IMR-90 (cell line): ENCODE measurements around the gene CD38. TPM values are rescaled to one million over a fixed set of nuclear protein-coding genes. Genes with fewer than 3 reads are reported as not detected.

Experiments used
- ATAC-seq: fragments of 200-7000 bp; cut with Tn5 transposase; 2 replicates; pipeline ENCODE4 v1.9.1; 2020; ENCODE audit warnings: low read depth, mild to moderate bottlenecking, moderate library complexity
- BruUV-seq: library from RNA; stranded (reverse); fragments of 400-500 nt; replicated peaks from 2 replicates; lab custom pipeline; 2021; lab: Mats Ljungman, UMichigan
- CTCF ChIA-PET: fragments of 300-600 bp; formaldehyde crosslinking; extraction: SDS; loops from one replicate; lab custom pipeline; 2021; ENCODE audit warnings: antibody characterized with exemption; lab: Yijun Ruan, JAX
- POLR2A ChIA-PET: fragments of 300-600 bp; sonication (Branson Sonifier 250); formaldehyde crosslinking; loops from one replicate; lab custom pipeline; 2022; ENCODE audit warnings: antibody characterized with exemption; ENCODE audit not compliant: unreplicated experiment; lab: Charles Lee
- DNase-seq: peaks from one replicate; pipeline ENCODE4 v3.0.0; 2013
- H2AFZ ChIP-seq: replicated peaks from 2 replicates; pipeline ENCODE3; 2013; ENCODE audit warnings: low read length, mild to moderate bottlenecking; ENCODE audit not compliant: poor library complexity
- H2AK5ac ChIP-seq: 2 replicates; pipeline ENCODE4 v1.6.1; 2013; ENCODE audit warnings: low read depth, low read length, inconsistent platforms
- H2AK9ac ChIP-seq: replicated peaks from 2 replicates; pipeline ENCODE3; 2013; ENCODE audit warnings: mild to moderate bottlenecking, low read depth, low read length, moderate library complexity; ENCODE audit not compliant: poor library complexity
- H2BK120ac ChIP-seq: 2 replicates; pipeline ENCODE4 v1.6.1; 2013; ENCODE audit warnings: low read depth, low read length, inconsistent platforms
- H2BK15ac ChIP-seq: 3 replicates; pipeline ENCODE4 v1.6.1; 2013; ENCODE audit warnings: low read depth, low read length, inconsistent platforms
- H2BK20ac ChIP-seq: 2 replicates; pipeline ENCODE4 v1.6.1; 2013; ENCODE audit warnings: low read depth, mild to moderate bottlenecking, inconsistent platforms, low read length, moderate library complexity
- H2BK5ac ChIP-seq: 2 replicates; pipeline ENCODE4 v1.6.1; 2013; ENCODE audit warnings: mild to moderate bottlenecking, low read depth, low read length, inconsistent platforms; ENCODE audit not compliant: poor library complexity, severe bottlenecking
- H3K14ac ChIP-seq: replicated peaks from 2 replicates; pipeline ENCODE4 v1.6.1; 2013; ENCODE audit warnings: low read depth, low read length, inconsistent platforms
- H3K18ac ChIP-seq: 2 replicates; pipeline ENCODE4 v1.6.1; 2013; ENCODE audit warnings: low read depth, low read length, control low read depth
- H3K23ac ChIP-seq: 2 replicates; pipeline ENCODE4 v1.6.1; 2013; ENCODE audit warnings: low read depth, low read length, inconsistent platforms
- H3K27ac ChIP-seq: 2 replicates; pipeline ENCODE4 v1.5.1; 2013; ENCODE audit warnings: mild to moderate bottlenecking, control low read depth, low read length; ENCODE audit not compliant: insufficient read depth
- H3K27me3 ChIP-seq: 2 replicates; pipeline ENCODE4 v1.6.1; 2013; ENCODE audit warnings: low read length; ENCODE audit not compliant: control insufficient read depth, insufficient read depth
- H3K36me3 ChIP-seq: 2 replicates; pipeline ENCODE4 v1.6.1; 2013; ENCODE audit warnings: low read length, mixed read lengths; ENCODE audit not compliant: control insufficient read depth, insufficient read depth
- H3K4ac ChIP-seq: 2 replicates; pipeline ENCODE4 v1.6.1; 2013; ENCODE audit warnings: low read depth, low read length, inconsistent platforms
- H3K4me1 ChIP-seq: 2 replicates; pipeline ENCODE4 v1.6.1; 2013; ENCODE audit warnings: low read length, mixed read lengths; ENCODE audit not compliant: control insufficient read depth, insufficient read depth
- H3K4me2 ChIP-seq: 2 replicates; pipeline ENCODE4 v1.6.1; 2013; ENCODE audit warnings: low read depth, mild to moderate bottlenecking, control low read depth, low read length, moderate library complexity
- H3K4me3 ChIP-seq: 2 replicates; pipeline ENCODE4 v1.5.1; 2013; ENCODE audit warnings: low read depth, mild to moderate bottlenecking, control low read depth, low read length, moderate library complexity; ENCODE audit not compliant: insufficient read depth
- H3K56ac ChIP-seq: 2 replicates; pipeline ENCODE4 v1.6.1; 2013; ENCODE audit warnings: low read length, inconsistent platforms; ENCODE audit not compliant: insufficient read depth; ENCODE audit errors: extremely low read depth
- H3K79me1 ChIP-seq, 2 experiments: 2 replicates each; pipeline ENCODE4 v1.6.1; 2013; ENCODE audit warnings: low read length in 2 of 2, inconsistent platforms in 1 of 2, low read depth in 1 of 2
- H3K9ac ChIP-seq: 2 replicates; pipeline ENCODE4 v1.6.1; 2013; ENCODE audit warnings: low read depth, low read length, control low read depth
- H3K9me1 ChIP-seq: 2 replicates; pipeline ENCODE4 v1.6.1; 2013; ENCODE audit warnings: low read length, inconsistent platforms; ENCODE audit not compliant: insufficient read depth
- H3K9me3 ChIP-seq: 2 replicates; pipeline ENCODE4 v1.6.1; 2013; ENCODE audit warnings: low read length; ENCODE audit not compliant: control insufficient read depth, insufficient read depth
- H4K20me1 ChIP-seq: 2 replicates; pipeline ENCODE4 v1.6.1; 2013; ENCODE audit warnings: low read length, inconsistent platforms; ENCODE audit not compliant: insufficient read depth
- H4K5ac ChIP-seq: 2 replicates; pipeline ENCODE4 v1.6.1; 2013; ENCODE audit warnings: mild to moderate bottlenecking, low read depth, low read length, control low read depth
- H4K8ac ChIP-seq, 2 experiments: 2 replicates each; pipeline ENCODE4 v1.6.1; 2013; ENCODE audit warnings: low read depth in 2 of 2, low read length in 2 of 2, control low read depth in 1 of 2, inconsistent platforms in 1 of 2
- H4K91ac ChIP-seq: 2 replicates; pipeline ENCODE4 v1.6.1; 2013; ENCODE audit warnings: low read depth, low read length, inconsistent platforms; ENCODE audit not compliant: insufficient read depth
- BHLHE40 ChIP-seq: fragments of 150-350 bp; IDR thresholded peaks from 2 replicates; pipeline ENCODE4 v1.6.1; 2016; ENCODE audit warnings: mild to moderate bottlenecking, low read depth, low read length
- CEBPB ChIP-seq: IDR thresholded peaks from 2 replicates; pipeline ENCODE4 v1.6.1; 2012; ENCODE audit warnings: low read depth, low read length, improper control_type of control experiment
- CHD1 ChIP-seq: IDR thresholded peaks from 2 replicates; pipeline ENCODE4 v1.6.1; 2012; ENCODE audit warnings: low read depth, low read length, improper control_type of control experiment
- CTCF ChIP-seq: conservative IDR thresholded peaks from 2 replicates; pipeline ENCODE4 v1.5.1; 2012; ENCODE audit warnings: mild to moderate bottlenecking, low read depth, low read length, improper control_type of control experiment
- FOS ChIP-seq: fragments of 150-350 bp; IDR thresholded peaks from 2 replicates; pipeline ENCODE4 v1.6.1; 2016; ENCODE audit warnings: low read depth, low read length
- MAFK ChIP-seq: IDR thresholded peaks from 2 replicates; pipeline ENCODE4 v1.6.1; 2012; ENCODE audit warnings: low read depth, low read length, improper control_type of control experiment
- MAZ ChIP-seq: IDR thresholded peaks from 2 replicates; pipeline ENCODE4 v1.6.1; 2012; ENCODE audit warnings: low read depth, mild to moderate bottlenecking, low read length, improper control_type of control experiment, moderate library complexity, borderline replicate concordance
- MXI1 ChIP-seq: IDR thresholded peaks from 2 replicates; pipeline ENCODE4 v1.6.1; 2012; ENCODE audit warnings: low read depth, mild to moderate bottlenecking, low read length, moderate library complexity, borderline replicate concordance
- NFE2L2 ChIP-seq: fragments of 150-350 bp; IDR thresholded peaks from 2 replicates; pipeline ENCODE4 v1.6.1; 2016; ENCODE audit warnings: low read depth, mild to moderate bottlenecking, low read length
- POLR2A ChIP-seq: IDR thresholded peaks from 2 replicates; pipeline ENCODE4 v1.6.1; 2012; ENCODE audit warnings: mild to moderate bottlenecking, low read depth, low read length
- RAD21 ChIP-seq: IDR thresholded peaks from 2 replicates; pipeline ENCODE4 v1.6.1; 2012; ENCODE audit warnings: low read length, improper control_type of control experiment
- RCOR1 ChIP-seq: IDR thresholded peaks from 2 replicates; pipeline ENCODE4 v1.6.1; 2012; ENCODE audit warnings: mild to moderate bottlenecking, low read length, improper control_type of control experiment; ENCODE audit not compliant: insufficient replicate concordance
- RFX5 ChIP-seq: IDR thresholded peaks from 2 replicates; pipeline ENCODE4 v1.8.0; 2012; ENCODE audit warnings: low read depth, mild to moderate bottlenecking, low read length, moderate library complexity
- SMC3 ChIP-seq: fragments of 150-350 bp; IDR thresholded peaks from 2 replicates; pipeline ENCODE4 v1.6.1; 2016; ENCODE audit warnings: low read depth, mild to moderate bottlenecking, antibody characterized with exemption, low read length, moderate library complexity
- USF2 ChIP-seq: fragments of 150-350 bp; IDR thresholded peaks from 2 replicates; pipeline ENCODE4 v1.6.1; 2017; ENCODE audit warnings: mild to moderate bottlenecking, antibody characterized with exemption, low read length, low read depth
- WGBS, 2 experiments: methylation state at CpG; one replicate each; pipeline versions ENCODE4 v1.1.5 to v1.1.7; 2013; ENCODE audit warnings: missing lambda C conversion rate in 2 of 2; ENCODE audit not compliant: insufficient read length in 1 of 2; ENCODE audit errors: extremely low coverage in 2 of 2; 5-methylcytosine and 5-hydroxymethylcytosine counted together
- dilution Hi-C: fragments of 300-500 bp; cut with HindIII; formaldehyde crosslinking; loops from one replicate; pipeline ENCODE4 v1.14.3; 2018; ENCODE audit warnings: low sequenced_read_pairs; ENCODE audit not compliant: unreplicated experiment
- in situ Hi-C: fragments of 300-500 bp; cut with MboI; formaldehyde crosslinking; loops from 3 replicates; pipeline ENCODE4 v1.14.3; 2019; ENCODE audit warnings: low sequenced_read_pairs, inconsistent platforms, mixed read lengths
- intact Hi-C: fragments of 100-400 bp; cut with micrococcal nuclease; formaldehyde crosslinking; loops from 2 replicates; pipeline ENCODE4 v1.10.0; 2022
- polyA plus RNA-seq, 3 experiments: library from polyadenylated mRNA; depleted of rRNA; stranded (reverse); fragments of >200 nt; gene quantifications; 2 replicates each; pipeline ENCODE4 v1.2.3, GENCODE V29; 2012; ENCODE audit warnings: low replicate concordance in 1 of 3
- total RNA-seq: library from RNA; depleted of rRNA; stranded (reverse); fragments of >200 nt; gene quantifications from 2 replicates; pipeline ENCODE4 v1.2.3, GENCODE V29; 2012
- TF ChIP-seq, protein P1 (sequence below): fragments of 150-350 bp; IDR thresholded peaks from 2 replicates; pipeline ENCODE4 v1.6.1; 2016; ENCODE audit warnings: low read depth, mild to moderate bottlenecking, low read length, moderate library complexity, borderline replicate concordance

CD38 gene
- total and polyA plus RNA-seq, 2 of the 4 experiments (the other 2 are of a cell fraction): not detected

DNA sequence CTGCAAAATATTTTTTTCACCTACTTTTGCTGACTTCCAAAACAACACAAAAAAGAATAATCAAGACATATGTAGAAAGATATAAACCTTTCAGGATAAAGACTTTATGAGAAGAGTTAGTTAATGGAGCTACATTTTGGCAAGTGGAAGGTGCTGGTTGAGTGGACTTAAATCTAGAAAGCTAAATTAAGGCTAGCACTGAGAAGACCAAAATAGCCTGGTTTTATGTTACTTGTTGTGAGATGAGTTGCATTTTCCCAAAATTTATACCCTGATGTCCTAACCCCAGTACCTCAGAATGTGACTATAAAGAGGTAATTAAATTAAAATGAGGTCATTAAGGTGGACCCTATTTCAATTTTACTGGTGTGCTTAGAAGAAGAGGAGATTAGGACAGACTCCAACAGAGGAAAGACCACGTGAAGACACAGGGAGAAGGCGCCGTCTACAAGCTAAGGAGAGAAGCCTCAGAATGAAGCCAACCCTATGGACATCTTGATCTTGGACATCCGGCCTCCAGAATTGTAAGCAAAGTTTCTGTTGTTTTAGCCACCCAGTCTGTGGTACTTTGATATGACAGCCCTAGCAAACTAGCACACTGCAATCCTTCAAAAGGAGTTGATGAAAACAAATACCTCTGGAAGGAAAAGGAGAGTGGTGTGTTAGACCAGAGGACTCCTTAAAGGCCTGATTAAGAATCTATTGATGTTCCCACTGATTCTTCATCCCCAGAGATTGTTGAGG, 93.0 kb downstream of the CD38 start:
- H2BK20ac ChIP-seq: no peak overlapping the region
- WGBS, 2 experiments: no CpG with 5 or more reads among the region's 4 CpGs
- H3K56ac ChIP-seq: no peak overlapping the region
- no peak overlapping the region for H2BK120ac ChIP-seq
- no peak overlapping the region for H3K18ac ChIP-seq
- H3K27me3 ChIP-seq: peaks cover 21% of the 10 kb centered on the region
- H3K9me3 ChIP-seq: peaks cover 2% of the 10 kb centered on the region; the same call in 1 of the 2 replicates
- H3K14ac ChIP-seq: no peak overlapping the region
- H3K4me1 ChIP-seq: no peaks in the 10 kb centered on the region
- no peak overlapping the region for H4K5ac ChIP-seq
- dilution Hi-C loops (no loop called here), in situ Hi-C loops (no loop called here), intact Hi-C loops (no loop called here)
- no peak overlapping the region for H4K8ac ChIP-seq
- H3K4ac ChIP-seq: no peak overlapping the region
- H4K91ac ChIP-seq: no peak overlapping the region
- no peak overlapping the region for H2AFZ ChIP-seq
- no peak overlapping the region for H2BK15ac ChIP-seq
- TF ChIP-seq MXI1 (no peak), RFX5 (no peak), CTCF (no peak), MAFK (no peak), CEBPB (no peak), USF2 (no peak), NFE2L2 (no peak), FOS (no peak), RAD21 (no peak), BHLHE40 (no peak), RCOR1 (no peak), POLR2A (no peak), SMC3 (no peak), MAZ (no peak), CHD1 (no peak)
- TF ChIP-seq, protein P1, sequence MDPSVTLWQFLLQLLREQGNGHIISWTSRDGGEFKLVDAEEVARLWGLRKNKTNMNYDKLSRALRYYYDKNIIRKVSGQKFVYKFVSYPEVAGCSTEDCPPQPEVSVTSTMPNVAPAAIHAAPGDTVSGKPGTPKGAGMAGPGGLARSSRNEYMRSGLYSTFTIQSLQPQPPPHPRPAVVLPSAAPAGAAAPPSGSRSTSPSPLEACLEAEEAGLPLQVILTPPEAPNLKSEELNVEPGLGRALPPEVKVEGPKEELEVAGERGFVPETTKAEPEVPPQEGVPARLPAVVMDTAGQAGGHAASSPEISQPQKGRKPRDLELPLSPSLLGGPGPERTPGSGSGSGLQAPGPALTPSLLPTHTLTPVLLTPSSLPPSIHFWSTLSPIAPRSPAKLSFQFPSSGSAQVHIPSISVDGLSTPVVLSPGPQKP: no peak
- no peak overlapping the region for H2AK9ac ChIP-seq
- H3K4me3 ChIP-seq: no peak overlapping the region
- DNase-seq (no peak), ATAC-seq (no peak)
- H3K79me1 ChIP-seq: no peaks in the 10 kb centered on the region
- H3K27ac ChIP-seq: no peak overlapping the region
- H3K23ac ChIP-seq: no peak overlapping the region
- H2BK5ac ChIP-seq: no peak overlapping the region
- no peak overlapping the region for H3K9ac ChIP-seq
- BruUV-seq: no TSS peak
- H3K4me2 ChIP-seq: no peak overlapping the region
- POLR2A ChIA-PET: no interaction called here
- CTCF ChIA-PET: interaction anchor here (1.4 to 1.9 kb wide), 2 partner anchors 11 to 85 kb away, joined by 5 to 7 read pairs; no protein-coding TSS in a partner anchor
- H3K36me3 ChIP-seq: no peaks in the 10 kb centered on the region
- H2AK5ac ChIP-seq: no peak overlapping the region
- no peaks in the 10 kb centered on the region for H3K9me1 ChIP-seq
- H4K20me1 ChIP-seq: no peaks in the 10 kb centered on the region
